GM13977 (cell line): ENCODE results near the gene AKAP13.
A peak's percentile ranks its signal among the peaks of the same experiment; 100 is the strongest.

Experiments
- DNase-seq: peaks from one replicate; pipeline ENCODE4 v3.0.0; 2012; ENCODE audit warnings: low spot score
- in situ Hi-C: fragments of 300-500 bp; cut with MboI; formaldehyde crosslinking; loops from one replicate; pipeline ENCODE4 v1.12.0; 2022; ENCODE audit warnings: low sequenced_read_pairs, low pct_unique_long_range_greater_than_20kb, mixed read lengths, inconsistent platforms; ENCODE audit not compliant: unreplicated experiment
- TF ChIP-seq, protein P1 (sequence below): IDR thresholded peaks from 2 replicates; pipeline ENCODE4 v1.5.1; 2012; ENCODE audit warnings: mild to moderate bottlenecking, control low read depth; ENCODE audit not compliant: insufficient read depth; ENCODE audit errors: extremely low read depth, missing control alignments

Gene AKAP13

DNA sequence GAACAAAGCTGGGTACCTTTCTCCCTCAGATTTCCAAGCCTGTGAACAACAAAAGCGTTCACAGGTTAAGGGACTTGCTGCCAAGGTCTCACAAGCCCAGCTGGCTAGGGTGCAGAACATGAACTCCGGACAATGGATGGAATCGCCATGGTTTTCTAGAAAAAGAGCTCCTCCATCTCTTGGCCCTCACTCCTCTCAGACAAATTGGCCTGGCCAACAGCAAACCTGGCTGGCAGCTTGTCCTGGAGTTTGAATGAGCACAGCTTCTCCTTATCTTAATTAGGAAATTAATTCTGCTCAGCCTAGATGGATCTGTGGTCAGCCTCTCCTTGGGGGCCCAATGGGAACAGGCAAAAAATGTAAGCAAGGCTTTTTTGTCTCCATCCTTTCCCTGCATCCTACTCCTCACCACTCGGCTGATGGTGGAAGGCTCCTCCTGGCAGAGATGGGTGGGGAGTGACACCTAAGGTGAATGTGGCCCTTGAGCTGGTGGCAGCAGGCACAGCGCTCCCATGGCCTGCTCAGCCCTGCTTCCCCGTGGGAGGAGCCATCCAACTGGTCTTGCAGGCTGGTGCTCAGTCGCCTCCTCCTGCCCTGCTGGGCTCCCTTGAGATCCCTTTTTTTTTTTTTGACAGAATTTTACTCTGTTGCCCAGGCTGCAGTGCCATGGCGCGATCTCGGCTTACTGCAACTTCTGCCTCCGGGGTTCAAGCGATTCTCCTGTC, 408.5 kb downstream of the AKAP13 start:
- TF ChIP-seq, protein P1, sequence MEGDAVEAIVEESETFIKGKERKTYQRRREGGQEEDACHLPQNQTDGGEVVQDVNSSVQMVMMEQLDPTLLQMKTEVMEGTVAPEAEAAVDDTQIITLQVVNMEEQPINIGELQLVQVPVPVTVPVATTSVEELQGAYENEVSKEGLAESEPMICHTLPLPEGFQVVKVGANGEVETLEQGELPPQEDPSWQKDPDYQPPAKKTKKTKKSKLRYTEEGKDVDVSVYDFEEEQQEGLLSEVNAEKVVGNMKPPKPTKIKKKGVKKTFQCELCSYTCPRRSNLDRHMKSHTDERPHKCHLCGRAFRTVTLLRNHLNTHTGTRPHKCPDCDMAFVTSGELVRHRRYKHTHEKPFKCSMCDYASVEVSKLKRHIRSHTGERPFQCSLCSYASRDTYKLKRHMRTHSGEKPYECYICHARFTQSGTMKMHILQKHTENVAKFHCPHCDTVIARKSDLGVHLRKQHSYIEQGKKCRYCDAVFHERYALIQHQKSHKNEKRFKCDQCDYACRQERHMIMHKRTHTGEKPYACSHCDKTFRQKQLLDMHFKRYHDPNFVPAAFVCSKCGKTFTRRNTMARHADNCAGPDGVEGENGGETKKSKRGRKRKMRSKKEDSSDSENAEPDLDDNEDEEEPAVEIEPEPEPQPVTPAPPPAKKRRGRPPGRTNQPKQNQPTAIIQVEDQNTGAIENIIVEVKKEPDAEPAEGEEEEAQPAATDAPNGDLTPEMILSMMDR, result no peak
- in situ Hi-C loops, result no loop called here
- peak; percentile 5 for DNase-seq

DNA sequence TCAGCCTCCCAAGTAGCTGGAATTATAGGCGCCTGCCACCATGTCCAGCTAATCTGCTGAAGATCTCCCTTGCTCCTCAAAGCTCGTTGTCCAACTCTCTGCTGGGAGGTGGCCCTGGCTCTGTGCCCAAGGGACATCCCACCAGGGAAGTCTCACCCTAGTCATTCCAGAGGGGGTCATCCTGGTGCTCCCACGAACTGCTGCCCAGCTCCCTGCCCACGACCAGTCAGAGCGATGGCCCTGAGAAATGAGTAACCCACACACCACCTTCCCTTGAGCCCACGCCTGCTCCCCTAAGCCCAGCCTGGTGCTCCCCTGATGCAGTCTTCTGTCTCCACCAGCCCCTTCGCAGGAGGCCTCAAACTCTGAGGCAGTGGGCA, 409.1 kb downstream of the AKAP13 start:
- TF ChIP-seq, protein P1, result no peak
- DNase-seq, result no peak
- in situ Hi-C loops, result no loop called here

DNA sequence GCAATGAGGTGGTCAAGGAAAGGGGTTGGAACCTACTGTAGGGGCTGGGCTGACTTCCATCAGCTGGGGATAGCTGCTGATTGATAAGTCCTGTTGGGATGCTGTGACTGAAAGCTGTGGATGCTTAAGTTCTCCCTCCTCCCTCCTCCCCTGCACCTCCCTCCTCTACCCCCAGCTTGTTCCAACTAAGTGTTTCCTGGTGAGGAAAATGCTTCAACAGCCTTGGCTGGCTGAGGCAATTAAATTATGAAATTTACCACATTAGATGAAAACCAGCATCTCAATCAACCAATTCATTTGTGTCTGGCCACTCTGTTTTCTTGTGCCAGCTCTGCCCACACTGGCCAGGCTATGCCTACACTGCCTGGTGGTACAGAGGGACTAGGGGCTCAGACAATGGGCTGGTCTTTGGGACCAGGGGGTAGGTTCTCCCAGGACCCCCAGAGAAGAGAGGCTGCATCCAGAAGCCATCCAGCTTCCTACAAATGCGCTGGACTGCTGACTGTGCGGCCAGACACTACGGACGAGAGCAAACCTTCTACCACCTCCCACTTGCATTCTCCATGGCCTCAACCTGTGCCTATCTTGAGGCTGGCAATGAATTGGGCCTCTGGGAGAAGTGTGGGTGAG, 411.8 kb downstream of the AKAP13 start:
- TF ChIP-seq, protein P1, result no peak
- DNase-seq, result peak; percentile 3
- in situ Hi-C loops, result no loop called here

DNA sequence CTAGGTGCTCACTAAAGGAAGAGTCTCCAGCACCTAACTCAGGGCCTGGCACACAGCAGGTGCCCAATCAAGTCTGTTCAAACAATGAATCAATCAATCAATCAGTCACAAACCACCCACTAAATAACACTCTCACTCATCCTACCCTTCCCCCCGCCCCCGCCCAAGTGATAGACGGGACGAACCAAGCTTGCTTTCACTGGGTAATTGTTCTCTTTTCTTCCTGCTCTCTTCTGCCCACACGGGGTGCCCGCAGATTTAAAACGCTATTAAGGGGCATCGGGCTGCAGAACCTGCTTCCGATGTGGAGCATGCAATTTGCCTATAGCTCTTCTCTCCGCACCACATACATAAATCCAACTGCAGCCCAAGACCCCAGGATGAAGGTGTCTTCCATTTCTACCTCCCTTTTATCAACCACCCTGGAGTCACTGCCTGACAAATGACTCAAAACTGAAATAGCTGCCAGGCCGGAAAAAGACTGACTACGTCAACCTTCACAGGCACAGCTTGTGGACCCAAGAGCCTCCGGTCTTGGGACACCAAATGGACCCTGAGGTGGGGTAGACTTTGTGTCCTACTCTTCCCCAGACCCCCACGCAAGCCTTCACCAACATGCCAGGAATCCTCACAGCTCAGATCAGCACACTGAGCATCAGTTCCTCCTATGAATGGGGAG, 412.6 kb downstream of the AKAP13 start:
- in situ Hi-C loops, result no loop called here
- no peak for DNase-seq
- TF ChIP-seq, protein P1, result no peak

DNA sequence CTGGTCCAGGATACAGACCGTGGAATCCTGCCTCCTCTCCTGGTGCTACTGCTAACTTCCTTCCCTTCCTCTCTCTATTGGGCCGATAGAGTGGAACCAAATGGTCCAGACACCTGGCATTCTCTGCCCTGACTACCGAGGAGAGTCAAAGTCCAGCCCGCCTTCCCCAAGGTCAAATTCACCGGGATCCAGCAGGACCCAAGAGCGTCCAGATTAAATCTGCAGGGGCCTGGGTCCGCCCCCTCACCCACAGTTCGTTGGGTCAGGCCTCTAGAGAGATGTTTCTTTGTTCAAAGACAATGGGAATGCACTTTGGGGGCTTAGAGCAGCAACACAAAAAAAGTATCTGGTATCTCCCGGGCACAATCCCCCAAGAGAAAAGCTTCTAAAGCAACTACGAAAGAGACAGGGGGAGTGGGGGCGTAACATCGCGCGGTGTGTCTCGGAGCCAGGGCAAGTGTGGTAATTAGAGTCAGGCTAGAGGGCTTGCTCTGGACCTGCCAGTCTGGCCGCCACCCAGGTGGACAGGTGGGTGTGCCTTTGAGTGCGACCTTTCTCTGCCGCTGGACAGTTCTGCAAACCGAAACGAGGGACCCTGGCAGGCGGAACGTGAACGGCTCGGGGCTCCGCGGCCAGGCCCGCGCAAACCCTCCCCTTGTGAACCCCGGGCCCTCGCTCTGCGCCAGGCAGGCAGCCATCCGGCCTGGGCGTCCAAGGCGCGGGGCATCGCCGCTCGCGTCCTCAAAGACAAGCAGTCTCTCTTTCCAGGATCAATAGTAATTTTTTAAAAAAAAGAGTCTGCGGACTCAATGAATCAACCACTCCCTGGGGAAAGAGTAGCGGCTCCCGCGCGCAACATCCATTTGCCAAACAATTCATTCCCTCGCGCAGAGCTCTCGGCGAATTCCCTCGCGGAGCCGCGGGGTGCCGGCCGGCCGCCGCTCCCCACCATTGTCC, 413.5 kb downstream of the AKAP13 start:
- in situ Hi-C loops, result no loop called here
- TF ChIP-seq, protein P1, result no peak
- DNase-seq, result no peak
